22Rv1 (cell line): ENCODE measurements around the gene PRR7.

Source experiments
- CTCF ChIP-seq: fragments of 450-650 bp; IDR thresholded peaks from 2 replicates; pipeline ENCODE4 v1.5.1; 2017; ENCODE audit warnings: mild to moderate bottlenecking
- ZFX ChIP-seq: fragments of 450-650 bp; IDR thresholded peaks from 2 replicates; pipeline ENCODE4 v1.6.1; 2017; ENCODE audit warnings: antibody characterized with exemption, borderline replicate concordance

GRCh38 chr5:177462021-177462670, 15.5 kb downstream of the PRR7 start:
- TF ChIP-seq CTCF (no peak), ZFX (no peak)
